H1 (cell line): ENCODE data around the gene GPR35. TPM values are rescaled to one million over a fixed set of nuclear protein-coding genes. Genes with fewer than 3 reads are reported as not detected.

Experiments used
- CTCF ChIA-PET: fragments of 300-600 bp; sonication (Branson Sonifier 250); formaldehyde crosslinking; loops from one replicate; lab custom pipeline; 2021; ENCODE audit not compliant: partially characterized antibody; lab: Charles Lee
- POLR2A ChIA-PET: fragments of 300-600 bp; sonication (Branson Sonifier 250); formaldehyde crosslinking; loops from one replicate; lab custom pipeline; 2021; ENCODE audit warnings: inconsistent platforms; ENCODE audit not compliant: partially characterized antibody; lab: Charles Lee
- DNase-seq, 2 experiments: peaks; one replicate each; pipeline versions ENCODE4 v3.0.0 to v3.0.0-alpha.2; 2010 to 2022; ENCODE audit warnings: low spot score in 2 of 2, low read depth in 1 of 2, mixed read lengths in 1 of 2
- FAIRE-seq: peaks from 2 replicates; lab custom pipeline; 2011; peaks lifted over from hg19 to GRCh38; lab: Jason Lieb, UNC
- H2AFZ ChIP-seq: 2 replicates; pipeline ENCODE4 v1.8.1; 2012; ENCODE audit warnings: low read length, inconsistent platforms
- H2AK5ac ChIP-seq: 2 replicates; pipeline ENCODE4 v1.6.1; 2013; ENCODE audit warnings: low read depth, low read length
- H2BK120ac ChIP-seq: replicated peaks from 2 replicates; pipeline ENCODE3; 2013; ENCODE audit warnings: low read depth, low read length, inconsistent platforms
- H2BK12ac ChIP-seq: 2 replicates; pipeline ENCODE4 v1.6.1; 2013; ENCODE audit warnings: low read depth, low read length
- H2BK15ac ChIP-seq: 2 replicates; pipeline ENCODE4 v1.6.1; 2013; ENCODE audit warnings: low read length
- H2BK20ac ChIP-seq: 2 replicates; pipeline ENCODE4 v1.6.1; 2013; ENCODE audit warnings: low read length
- H2BK5ac ChIP-seq: 2 replicates; pipeline ENCODE4 v1.6.1; 2013; ENCODE audit warnings: low read depth, low read length
- H3K14ac ChIP-seq: 2 replicates; pipeline ENCODE4 v1.6.1; 2013; ENCODE audit warnings: inconsistent platforms; ENCODE audit not compliant: insufficient read length
- H3K18ac ChIP-seq: 2 replicates; pipeline ENCODE4 v1.6.1; 2013; ENCODE audit warnings: low read length; ENCODE audit errors: extremely low read depth
- H3K23ac ChIP-seq: 2 replicates; pipeline ENCODE4 v1.6.1; 2013; ENCODE audit warnings: inconsistent platforms; ENCODE audit not compliant: insufficient read length
- H3K23me2 ChIP-seq: 2 replicates; pipeline ENCODE4 v1.6.1; 2013; ENCODE audit warnings: low read depth, low read length
- H3K27ac ChIP-seq: 2 replicates; pipeline ENCODE4 v1.6.1; 2011; ENCODE audit warnings: low read depth, low read length, inconsistent platforms
- H3K27me3 ChIP-seq, 4 experiments: replicated peaks in 1 of 4; 1 replicate in 1 of 4; 2 replicates in 3 of 4; pipeline versions ENCODE4 v1.6.1 to v1.8.1; 2011 to 2013; ENCODE audit warnings: low read length in 3 of 4, mild to moderate bottlenecking in 3 of 4, inconsistent platforms in 2 of 4, mixed read lengths in 2 of 4, moderate library complexity in 1 of 4; ENCODE audit not compliant: control insufficient read depth in 3 of 4, insufficient read depth in 3 of 4; ENCODE audit errors: extremely low read depth in 1 of 4
- H3K36me3 ChIP-seq, 4 experiments: 2 replicates each; pipeline versions ENCODE4 v1.6.1 to v1.8.1; 2011 to 2013; ENCODE audit warnings: mild to moderate bottlenecking in 4 of 4, low read length in 3 of 4, moderate library complexity in 2 of 4, control low read depth in 1 of 4, inconsistent platforms in 1 of 4; ENCODE audit not compliant: insufficient read depth in 4 of 4, control insufficient read depth in 2 of 4
- H3K4ac ChIP-seq: replicated peaks from 2 replicates; pipeline ENCODE3; 2013; ENCODE audit warnings: low read length, low read depth, mixed read lengths, inconsistent platforms; ENCODE audit not compliant: insufficient read length
- H3K4me1 ChIP-seq, 4 experiments: replicated peaks in 1 of 4; 1 replicate in 1 of 4; 2 replicates in 3 of 4; pipeline versions ENCODE4 v1.6.1 to v1.8.1; 2011 to 2013; ENCODE audit warnings: low read length in 3 of 4, inconsistent platforms in 2 of 4, mixed read lengths in 1 of 4; ENCODE audit not compliant: insufficient read depth in 4 of 4, control insufficient read depth in 3 of 4
- H3K4me2 ChIP-seq, 2 experiments: 2 replicates each; pipeline versions ENCODE4 v1.6.1 to v1.8.1; 2011 to 2013; ENCODE audit warnings: low read depth in 2 of 2, low read length in 2 of 2, control low read depth in 1 of 2, inconsistent platforms in 1 of 2, mild to moderate bottlenecking in 1 of 2; ENCODE audit not compliant: insufficient read depth in 1 of 2
- H3K4me3 ChIP-seq, 4 experiments: fragments of 200-600, 300-600 bp in 1 of 4; sonication (generic), shearing (Covaris generic), sonication (Bioruptor Twin) in 1 of 4; 2 replicates each; pipeline versions ENCODE4 v1.5.1 to v1.8.1; 2011 to 2016; ENCODE audit warnings: low read length in 4 of 4, low read depth in 3 of 4, control low read depth in 2 of 4, inconsistent platforms in 2 of 4, mild to moderate bottlenecking in 2 of 4, mixed read lengths in 1 of 4, moderate library complexity in 1 of 4; ENCODE audit not compliant: insufficient read depth in 2 of 4; ENCODE audit errors: extremely low read depth in 1 of 4
- H3K56ac ChIP-seq: replicated peaks from 2 replicates; pipeline ENCODE3; 2013; ENCODE audit warnings: low read depth, mild to moderate bottlenecking, mixed read lengths, low read length, inconsistent platforms; ENCODE audit not compliant: insufficient read length
- H3K79me1 ChIP-seq: 2 replicates; pipeline ENCODE4 v1.6.1; 2013; ENCODE audit warnings: low read depth, low read length, control low read depth
- H3K79me2 ChIP-seq, 2 experiments: 2 replicates each; pipeline versions ENCODE4 v1.6.1 to v1.8.1; 2012 to 2013; ENCODE audit warnings: low read length in 2 of 2, mild to moderate bottlenecking in 2 of 2, inconsistent platforms in 1 of 2; ENCODE audit not compliant: insufficient read depth in 2 of 2, control insufficient read depth in 1 of 2
- H3K9ac ChIP-seq, 4 experiments: replicated peaks in 1 of 4; 1 replicate in 1 of 4; 2 replicates in 3 of 4; pipeline versions ENCODE4 v1.6.1 to v1.8.1; 2011 to 2013; ENCODE audit warnings: low read depth in 3 of 4, low read length in 3 of 4, control low read depth in 2 of 4, mild to moderate bottlenecking in 2 of 4, moderate library complexity in 2 of 4, inconsistent platforms in 1 of 4; ENCODE audit errors: extremely low read depth in 1 of 4
- H3K9me3 ChIP-seq, 2 experiments: 2 replicates each; pipeline versions ENCODE4 v1.6.1 to v1.8.1; 2012 to 2013; ENCODE audit warnings: mild to moderate bottlenecking in 2 of 2, moderate library complexity in 2 of 2, control low read depth in 1 of 2, inconsistent platforms in 1 of 2, low read depth in 1 of 2, low read length in 1 of 2, mixed read lengths in 1 of 2; ENCODE audit not compliant: insufficient read depth in 2 of 2
- H4K20me1 ChIP-seq, 2 experiments: replicated peaks in 1 of 2; 2 replicates each; pipeline versions ENCODE3 to v1.8.1; 2011 to 2013; ENCODE audit warnings: inconsistent platforms in 2 of 2, low read length in 2 of 2, mild to moderate bottlenecking in 1 of 2; ENCODE audit not compliant: insufficient read depth in 2 of 2, control insufficient read depth in 1 of 2
- H4K5ac ChIP-seq: 2 replicates; pipeline ENCODE4 v1.6.1; 2013; ENCODE audit warnings: low read length, low read depth, mixed read lengths, inconsistent platforms; ENCODE audit not compliant: insufficient read length
- H4K8ac ChIP-seq: 2 replicates; pipeline ENCODE4 v1.8.0; 2013; ENCODE audit warnings: mild to moderate bottlenecking, moderate library complexity, low read length, inconsistent platforms; ENCODE audit not compliant: insufficient read depth; ENCODE audit errors: extremely low read depth
- H4K91ac ChIP-seq: replicated peaks from 2 replicates; pipeline ENCODE3; 2013; ENCODE audit warnings: low read length, mixed read lengths, inconsistent platforms; ENCODE audit not compliant: insufficient read length
- BCL11A ChIP-seq, 2 experiments: IDR thresholded peaks; one replicate each; pipeline ENCODE4 v1.6.1; 2011; ENCODE audit warnings: low read depth in 2 of 2, low read length in 2 of 2, mild to moderate bottlenecking in 2 of 2
- CBX5 ChIP-seq: fragments of 300-800, 300-1000 bp; sonication (generic); IDR thresholded peaks from 2 replicates; pipeline ENCODE4 v1.7.1; 2016; ENCODE audit warnings: antibody characterized with exemption, low read length, low read depth
- CEBPB ChIP-seq: IDR thresholded peaks from 2 replicates; pipeline ENCODE4 v1.6.1; 2012; ENCODE audit warnings: low read depth, low read length
- EP300 ChIP-seq, 2 experiments: IDR thresholded peaks; 1 replicate in 1 of 2; 2 replicates in 1 of 2; pipeline ENCODE4 v1.6.1; 2011 to 2012; ENCODE audit warnings: low read depth in 2 of 2, low read length in 2 of 2, mild to moderate bottlenecking in 2 of 2, borderline replicate concordance in 1 of 2, inconsistent platforms in 1 of 2, moderate library complexity in 1 of 2
- HDAC6 ChIP-seq: IDR thresholded peaks from one replicate; pipeline ENCODE4 v1.7.1; 2012; ENCODE audit warnings: low read depth, mild to moderate bottlenecking, inconsistent platforms, low read length, moderate library complexity
- JUND ChIP-seq: IDR thresholded peaks from 2 replicates; pipeline ENCODE4 v1.6.1; 2011; ENCODE audit warnings: mild to moderate bottlenecking, improper control_type of control experiment, low read length
- KDM4A ChIP-seq: IDR thresholded peaks from one replicate; pipeline ENCODE4 v1.7.1; 2012; ENCODE audit warnings: low read depth, mild to moderate bottlenecking, moderate library complexity, low read length, inconsistent platforms; ENCODE audit not compliant: severe bottlenecking
- MAFK ChIP-seq: IDR thresholded peaks from 2 replicates; pipeline ENCODE4 v1.6.1; 2012; ENCODE audit warnings: low read depth, mild to moderate bottlenecking, improper control_type of control experiment, low read length
- NANOG ChIP-seq: IDR thresholded peaks from 2 replicates; pipeline ENCODE4 v1.6.1; 2011; ENCODE audit warnings: low read length, low read depth, mild to moderate bottlenecking, inconsistent platforms; ENCODE audit not compliant: insufficient read depth, poor library complexity, severe bottlenecking
- RXRA ChIP-seq: IDR thresholded peaks from 2 replicates; pipeline ENCODE4 v1.6.1; 2011; ENCODE audit warnings: low read depth, mild to moderate bottlenecking, low read length, moderate library complexity; ENCODE audit not compliant: insufficient read depth
- TAF7 ChIP-seq: optimal IDR thresholded peaks from 2 replicates; pipeline ENCODE3; 2011; ENCODE audit warnings: low read depth, mild to moderate bottlenecking, inconsistent platforms, low read length, moderate library complexity, borderline replicate concordance
- TCF12 ChIP-seq: IDR thresholded peaks from 2 replicates; pipeline ENCODE4 v1.6.1; 2011; ENCODE audit warnings: low read depth, mild to moderate bottlenecking, low read length
- ZNF274 ChIP-seq: IDR thresholded peaks from 2 replicates; pipeline ENCODE4 v1.7.0; 2012; ENCODE audit warnings: low read length, borderline replicate concordance; ENCODE audit errors: extremely low read depth
- WGBS, 2 experiments: shearing (Covaris generic) in 1 of 2; methylation state at CpG; one replicate each; pipeline versions ENCODE4 v1.1.6 to v1.1.7; 2013 to 2015; ENCODE audit warnings: low lambda C conversion rate in 2 of 2, mixed read lengths in 2 of 2, inconsistent platforms in 1 of 2, low coverage in 1 of 2, missing lambda C conversion rate in 1 of 2; ENCODE audit not compliant: insufficient replicate concordance in 2 of 2, insufficient coverage in 1 of 2, insufficient read length in 1 of 2; ENCODE audit errors: extremely low coverage in 1 of 2, missing lambda C conversion rate in 1 of 2; 5-methylcytosine and 5-hydroxymethylcytosine counted together
- polyA plus RNA-seq, 7 experiments: library from polyadenylated mRNA; depleted of rRNA in 3 of 7; stranded (reverse) in 5 of 7; unstranded in 2 of 7; fragments of >200 nt in 5 of 7; fragments of 200-250 nt in 2 of 7; gene quantifications; 1 replicate in 5 of 7; 2 replicates in 1 of 7; 4 replicates in 1 of 7; pipeline versions ENCODE4 v1.2.1 to v1.2.3, GENCODE V29; 2011 to 2013; ENCODE audit warnings: missing spikeins in 2 of 7, mixed read lengths in 2 of 7
- total RNA-seq: library from RNA; stranded (reverse); fragmentation: NEBNext Ultra II Directional; extraction: Animal tissue kit (Norgen Biotek cat#: 25700); gene quantifications from 2 replicates; pipeline ENCODE4 v1.2.1, GENCODE V29; 2021

Gene GPR35
- total and polyA plus RNA-seq, 2 of the 8 experiments (the other 6 are each of a cell fraction or from before 2014, with no cell fraction given), result 0.47 TPM; not detected in 1

DNA sequence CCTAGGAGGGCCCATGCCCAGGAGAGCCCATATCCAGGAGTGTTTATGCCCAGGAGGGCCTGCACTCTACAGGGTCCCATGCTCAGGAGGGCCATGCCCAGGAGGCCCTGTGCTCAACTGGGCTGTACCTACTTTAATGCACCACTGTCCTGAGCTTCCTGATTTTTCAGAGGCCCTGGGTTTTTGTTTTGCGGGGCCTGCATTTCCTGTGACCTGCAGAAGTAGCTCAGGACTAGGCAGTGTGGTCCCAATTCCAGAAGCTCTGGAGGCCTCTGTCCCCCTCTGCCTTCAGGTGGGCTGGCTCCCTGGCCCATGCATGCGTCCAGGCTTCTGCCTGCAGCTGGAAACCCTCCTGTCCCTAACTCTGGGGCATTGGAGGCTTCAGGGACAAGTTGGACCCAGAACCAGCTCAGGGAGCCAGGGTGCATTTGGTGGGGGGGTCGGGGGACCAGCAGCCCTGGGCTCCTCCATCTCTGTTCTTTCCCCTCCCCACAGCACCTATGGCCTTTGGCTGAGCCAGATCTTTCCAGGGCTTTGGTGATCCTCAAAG, 10.8 kb downstream of the GPR35 start:
- H3K79me1 ChIP-seq, result no peaks in the 10 kb centered on the region
- 75% methylated on average over 3 of the region's 3 CpGs; no CpG with 5 or more reads in 1 of the 2 experiments for WGBS, 2 experiments
- H3K4ac ChIP-seq, result no peak overlapping the region
- H2BK120ac ChIP-seq, result no peak overlapping the region
- no peak for DNase-seq
- H2BK5ac ChIP-seq, result no peak overlapping the region
- H3K23me2 ChIP-seq, result no peaks in the 10 kb centered on the region
- no peak for TF ChIP-seq MAFK
- TF ChIP-seq EP300 (IDR thresholded peaks at IDR 0.05; ENCODE audit: borderline replicate concordance in 1 of 2, low read depth in 2 of 2, low read length in 2 of 2), result no peak
- no peak for TF ChIP-seq TCF12
- no peak for TF ChIP-seq TAF7
- TF ChIP-seq HDAC6, result no peak
- no peak for TF ChIP-seq ZNF274
- TF ChIP-seq RXRA, result no peak
- no peak for TF ChIP-seq JUND
- no peak for TF ChIP-seq BCL11A (IDR thresholded peaks at IDR 0.05; ENCODE audit: low read depth in 2 of 2, low read length in 2 of 2)
- TF ChIP-seq KDM4A, result no peak
- TF ChIP-seq CBX5, result no peak
- no peak for TF ChIP-seq CEBPB
- no peak for TF ChIP-seq NANOG
- no peak overlapping the region for H3K14ac ChIP-seq
- H3K27me3 ChIP-seq, result no peaks in the 10 kb centered on the region; a peak in 1 of 7 replicates
- ChIA-PET POLR2A (no interaction called here), CTCF (no interaction called here)
- H3K27ac ChIP-seq, result no peak overlapping the region
- no peak overlapping the region for H3K4me3 ChIP-seq
- H4K20me1 ChIP-seq, result no peaks in the 10 kb centered on the region
- no peaks in the 10 kb centered on the region for H3K79me2 ChIP-seq
- no peak for FAIRE-seq
- H4K8ac ChIP-seq, result no peak overlapping the region
- no peak overlapping the region for H2BK15ac ChIP-seq
- H3K9ac ChIP-seq, result no peak overlapping the region
- no peak overlapping the region for H3K18ac ChIP-seq
- no peak overlapping the region for H4K91ac ChIP-seq
- H2AFZ ChIP-seq, result no peak overlapping the region
- no peak overlapping the region for H2BK12ac ChIP-seq
- H2AK5ac ChIP-seq, result no peak overlapping the region
- H3K9me3 ChIP-seq, result peaks cover 32 to 55% of the 10 kb centered on the region in 2 experiments
- no peak overlapping the region for H4K5ac ChIP-seq
- no peaks in the 10 kb centered on the region; a peak in 1 of 7 replicates for H3K4me1 ChIP-seq
- H3K23ac ChIP-seq, result no peak overlapping the region
- no peak overlapping the region for H2BK20ac ChIP-seq
- H3K56ac ChIP-seq, result no peak overlapping the region
- no peaks in the 10 kb centered on the region for H3K36me3 ChIP-seq
- no peak overlapping the region for H3K4me2 ChIP-seq
